ENCODE results near the gene INTS6.
A peak's percentile ranks its signal among the peaks of the same experiment; 100 is the strongest.

Gene INTS6

DNA sequence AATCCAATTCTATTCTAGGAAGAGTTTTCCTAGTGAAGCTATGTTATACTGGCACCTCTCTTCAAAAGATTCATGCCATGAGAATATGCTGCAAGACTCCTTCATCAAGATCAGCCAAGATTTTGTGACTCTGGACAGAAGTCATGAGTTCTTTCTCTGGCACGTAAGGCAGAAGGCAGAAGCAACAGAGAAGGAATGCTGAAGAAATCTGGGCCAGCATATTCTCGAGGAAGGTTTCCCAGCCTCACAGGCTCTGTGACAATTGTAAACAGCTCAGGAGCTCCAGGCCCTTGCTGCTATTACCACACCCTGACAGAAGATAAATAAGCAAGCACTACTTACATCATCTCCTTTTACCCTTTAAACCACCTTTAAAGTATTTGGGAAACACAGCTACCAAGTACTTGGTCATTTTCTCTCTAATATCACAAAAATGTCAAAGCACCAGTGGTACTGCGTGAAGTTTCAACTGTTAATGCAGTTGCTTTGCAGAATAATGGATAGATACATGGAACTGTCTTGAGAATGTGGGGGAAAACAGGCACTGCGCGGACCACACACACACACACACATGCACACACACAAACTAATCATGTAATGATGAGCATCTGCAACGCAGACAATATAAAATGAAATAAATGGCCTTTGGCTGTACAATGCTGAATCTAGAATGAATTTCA is 55.4 kb downstream of the INTS6 start:
- no peak for DNase-seq

- DNase-seq, result peak; percentile 89
Observed at GRCh38 chr13:51396352-51396751, 56.5 kb downstream of the INTS6 start.

GRCh38 chr13:51394724-51395123 is 58.1 kb downstream of the INTS6 start:
- no peak for DNase-seq

DNA sequence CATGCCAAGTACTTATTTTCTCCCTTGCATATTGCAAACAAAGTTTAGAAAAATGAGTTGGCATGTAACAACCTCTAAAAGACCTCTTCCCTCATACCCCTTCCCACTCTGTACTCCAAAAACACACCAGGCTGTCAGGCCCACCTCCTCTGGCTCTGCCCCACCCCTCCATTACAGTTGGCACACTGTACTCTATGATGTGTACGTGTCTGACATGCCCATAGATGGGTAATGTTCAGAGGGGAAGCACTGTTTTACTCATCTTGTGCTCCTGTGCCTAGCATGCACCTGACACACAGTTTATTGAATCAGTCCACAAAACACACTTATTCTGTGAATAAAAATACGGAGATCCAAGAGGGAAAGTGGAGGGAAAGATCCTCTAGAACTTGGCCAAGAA is 67.7 kb downstream of the INTS6 start:
- DNase-seq, result no peak

GRCh38 chr13:51380269-51380668 is 72.6 kb downstream of the INTS6 start:
- DNase-seq, result no peak

GRCh38 chr13:51373451-51373850 is 79.4 kb downstream of the INTS6 start:
- no peak for DNase-seq

DNA sequence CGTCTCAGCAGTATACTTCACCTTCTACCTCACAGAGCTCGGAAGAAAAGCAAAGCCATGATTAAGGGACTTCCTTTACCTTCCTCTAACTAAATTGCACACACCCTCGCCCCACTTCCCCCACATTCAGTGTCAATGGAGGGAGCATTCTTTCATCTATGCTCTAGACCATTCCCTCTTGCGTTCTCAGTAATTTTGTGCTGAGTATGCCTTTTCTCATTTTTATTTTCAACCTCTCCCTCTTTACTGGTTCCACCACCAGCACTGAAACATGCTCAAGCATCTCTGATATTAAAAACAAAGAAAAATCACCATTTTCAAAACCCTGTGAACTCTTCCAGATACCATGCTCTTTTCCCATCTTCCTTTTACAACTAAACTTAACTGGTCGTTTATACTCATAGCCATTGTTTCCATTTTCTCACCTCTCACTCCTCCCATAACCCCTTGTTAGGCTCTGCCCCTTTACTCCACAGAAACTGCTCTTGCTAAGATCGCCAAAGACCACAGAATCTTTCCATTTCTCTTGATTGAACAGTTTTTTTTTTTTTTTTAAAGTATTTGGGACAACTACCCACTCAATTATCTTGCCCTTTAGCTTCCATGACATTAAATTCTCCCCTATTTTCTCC is 81.0 kb downstream of the INTS6 start:
- no peak for DNase-seq

GRCh38 chr13:51370811-51371210 is 82.0 kb downstream of the INTS6 start:
- no peak for DNase-seq

GRCh38 chr13:51370116-51370515 is 82.7 kb downstream of the INTS6 start:
- peak; percentile 53 for DNase-seq

GRCh38 chr13:51364404-51365008 is 88.3 kb downstream of the INTS6 start:
- no peak for DNase-seq

- no peak for DNase-seq
Observed at GRCh38 chr13:51363625-51364024, 89.2 kb downstream of the INTS6 start.

DNA sequence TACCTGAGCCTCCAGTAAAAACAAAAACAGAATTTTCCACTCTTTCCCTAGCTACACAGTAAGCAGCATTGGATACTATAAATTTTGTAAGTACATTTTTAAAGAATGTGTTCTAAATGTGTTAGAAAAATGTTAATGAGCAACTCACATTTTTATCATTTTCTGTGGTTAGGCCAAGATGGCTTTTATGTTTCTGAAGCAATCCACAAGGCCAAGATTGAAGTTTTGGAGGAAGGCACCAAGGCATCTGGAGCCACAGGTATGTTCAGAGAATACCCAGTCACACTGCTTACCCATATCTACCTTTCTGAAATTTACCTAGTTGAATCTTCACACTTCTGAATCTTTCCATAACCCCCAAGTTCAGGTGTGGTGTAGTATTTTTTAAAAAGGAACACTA is 91.7 kb downstream of the INTS6 start:
- DNase-seq, result no peak

GRCh38 chr13:51360489-51360888 is 92.3 kb downstream of the INTS6 start:
- no peak for DNase-seq

DNA sequence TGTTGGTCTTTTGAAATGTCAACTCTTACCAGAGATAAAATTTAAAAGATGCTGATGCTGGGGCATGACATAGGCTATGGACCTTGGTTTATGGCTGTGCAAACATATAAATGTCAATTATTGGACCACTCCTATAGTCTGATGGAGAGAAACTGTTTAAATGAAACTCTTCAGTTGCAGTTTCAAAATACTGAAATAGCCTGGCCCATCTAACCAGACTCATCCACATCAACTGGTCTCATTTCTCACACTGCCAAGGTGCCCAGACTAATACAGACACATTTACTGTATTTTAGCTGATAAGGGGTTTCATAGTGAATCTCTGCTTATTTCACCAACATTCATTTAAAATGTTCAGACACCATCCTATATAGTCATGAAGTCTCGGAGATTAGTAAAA is 93.5 kb downstream of the INTS6 start:
- no peak for DNase-seq

DNA sequence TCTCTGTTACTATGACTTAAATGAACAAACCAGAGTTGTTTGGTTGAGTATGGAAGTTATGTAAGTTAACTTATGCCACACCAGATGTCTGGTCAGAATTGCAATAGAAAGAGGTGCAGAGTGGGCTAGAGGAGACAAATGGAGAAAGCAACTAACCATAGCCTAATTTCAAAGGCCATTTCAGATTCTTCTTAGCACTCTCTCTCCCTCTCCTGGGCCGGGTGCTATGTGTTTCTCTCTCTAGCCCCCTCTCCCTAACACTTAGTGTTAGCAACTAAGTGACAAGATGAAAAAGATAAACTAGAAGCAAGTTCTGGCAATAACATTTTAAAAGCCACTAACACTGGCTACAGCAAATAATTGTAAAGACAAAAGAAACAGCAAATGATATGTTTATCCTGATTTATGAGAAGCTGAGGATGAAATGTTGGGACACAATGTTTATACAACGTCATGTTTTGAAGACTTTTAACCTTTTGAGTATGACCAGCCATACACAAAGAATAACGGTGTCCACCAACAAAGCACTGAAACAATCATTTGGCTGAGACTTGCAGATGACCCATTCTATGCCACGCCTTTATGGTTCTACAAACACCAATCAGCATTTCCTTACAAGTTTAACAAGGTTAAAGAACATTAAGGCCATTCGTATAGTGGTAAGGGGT is 94.8 kb downstream of the INTS6 start:
- no peak for DNase-seq

DNA sequence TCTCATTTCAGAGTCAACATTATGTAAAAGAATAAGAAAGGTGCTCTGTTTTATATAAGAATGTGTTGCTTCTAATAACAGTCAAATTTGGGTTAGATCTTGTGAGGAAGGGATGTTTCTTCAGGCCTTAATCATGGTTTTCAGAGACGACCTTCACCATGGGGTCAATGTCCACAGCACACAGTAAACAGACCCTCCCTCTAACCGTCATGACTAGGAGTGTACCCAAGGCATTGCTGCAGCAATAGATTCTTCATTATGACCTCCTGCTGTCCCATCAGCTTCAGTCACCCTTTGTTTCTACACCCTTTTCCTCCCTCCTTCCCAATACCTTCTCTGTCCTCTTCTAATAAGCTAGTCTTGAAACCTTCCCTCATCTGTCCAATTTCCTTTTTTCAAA is 97.6 kb downstream of the INTS6 start:
- DNase-seq, result no peak

DNA sequence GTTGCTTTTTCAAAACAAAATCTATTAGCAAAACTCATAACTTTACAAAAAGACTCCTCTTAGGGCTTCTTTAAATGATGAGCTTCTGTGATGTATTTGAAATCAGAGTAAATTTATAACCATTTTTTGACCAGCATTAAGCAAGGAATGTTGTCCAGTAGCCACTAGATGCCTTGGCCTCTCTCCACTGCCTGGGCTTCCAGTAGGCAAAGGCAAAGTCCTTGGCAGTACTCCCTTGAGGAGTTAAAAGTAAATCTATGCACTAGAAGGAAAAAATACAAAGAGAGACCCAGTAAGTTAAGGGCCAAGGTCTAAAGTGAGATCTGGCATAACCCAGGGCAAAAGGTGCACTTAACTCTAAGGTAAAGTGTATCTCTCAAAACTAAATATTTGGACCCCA is 103.8 kb downstream of the INTS6 start:
- DNase-seq, result no peak

GRCh38 chr13:51348069-51348967 is 104.5 kb downstream of the INTS6 start:
- no peak for DNase-seq

DNA sequence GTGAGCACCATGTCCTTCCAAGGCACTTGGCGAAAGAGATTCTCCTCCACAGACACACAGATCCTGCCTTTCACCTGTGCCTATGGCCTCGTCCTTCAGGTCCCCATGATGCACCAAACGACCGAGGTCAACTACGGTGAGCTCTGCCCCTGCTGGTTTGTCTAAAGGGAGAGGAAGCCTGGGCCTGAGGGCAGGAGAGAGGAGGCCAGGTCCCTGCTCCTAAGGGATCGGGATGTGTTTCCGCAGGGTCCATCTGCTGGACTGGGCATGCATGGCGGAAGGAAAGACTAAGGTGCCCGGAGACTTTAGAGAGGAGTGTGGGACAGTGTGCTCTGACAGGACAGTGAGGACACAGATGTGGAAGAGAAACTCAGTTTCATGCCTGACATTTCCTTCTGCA is 105.7 kb downstream of the INTS6 start:
- no peak for DNase-seq

- DNase-seq, result no peak
Observed at GRCh38 chr13:51346397-51346796, 106.4 kb downstream of the INTS6 start.

GRCh38 chr13:51343475-51343874 is 109.4 kb downstream of the INTS6 start:
- DNase-seq, result no peak

DNA sequence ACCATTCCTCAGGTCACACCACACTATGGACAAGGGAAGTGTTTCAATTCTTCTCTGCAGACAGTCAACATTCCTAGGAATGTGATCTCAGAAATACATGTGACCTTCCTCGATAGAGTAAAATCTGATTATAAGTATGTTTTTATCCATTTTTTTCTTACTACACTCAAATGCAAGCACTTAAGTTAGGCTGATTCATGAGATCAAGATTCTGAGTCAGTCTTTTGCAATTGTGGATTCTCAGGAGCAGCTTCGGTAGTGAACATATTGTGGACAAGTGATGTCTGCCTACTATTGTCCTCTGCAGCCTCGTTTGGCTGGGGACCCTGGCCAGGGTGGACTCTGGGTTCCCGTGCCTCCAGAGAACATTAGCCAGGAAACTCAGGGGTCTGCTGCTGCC is 110.1 kb downstream of the INTS6 start:
- no peak for DNase-seq

- no peak for DNase-seq
Observed at GRCh38 chr13:51341791-51342190, 111.0 kb downstream of the INTS6 start.

All from MV-4-11 (cell line).